Activated T-cell treated with anti-CD3 and anti-CD28 coated beads for 1 hour (primary cell): Measurements from ENCODE around the gene MFAP4.

Experiments used
- DNase-seq: peaks from one replicate; pipeline ENCODE4 v3.0.0-alpha.2; 2020; ENCODE audit warnings: low read depth

Gene MFAP4

GRCh38 chr17:19410091-19410490 lies 23.1 kb upstream of the MFAP4 start:
- DNase-seq = no peak

- no peak for DNase-seq
Measured at GRCh38 chr17:19409509-19409908, 22.5 kb upstream of the MFAP4 start.

GRCh38 chr17:19409066-19409465 lies 22.1 kb upstream of the MFAP4 start:
- no peak for DNase-seq

- no peak for DNase-seq
Measured at GRCh38 chr17:19408346-19408710, 21.3 kb upstream of the MFAP4 start.

GRCh38 chr17:19407601-19408345 lies 20.8 kb upstream of the MFAP4 start:
- no peak for DNase-seq

- no peak for DNase-seq
Measured at GRCh38 chr17:19405114-19405513, 18.1 kb upstream of the MFAP4 start.

GRCh38 chr17:19404264-19404663 lies 17.3 kb upstream of the MFAP4 start:
- DNase-seq = no peak

- DNase-seq = no peak
Measured at GRCh38 chr17:19403021-19403420, 16.0 kb upstream of the MFAP4 start.

- no peak for DNase-seq
Measured at GRCh38 chr17:19402171-19402570, 15.2 kb upstream of the MFAP4 start.

- no peak for DNase-seq
Measured at GRCh38 chr17:19401321-19402010, 14.5 kb upstream of the MFAP4 start.

- no peak for DNase-seq
Measured at GRCh38 chr17:19399750-19400450, 12.9 kb upstream of the MFAP4 start.

GRCh38 chr17:19398301-19399181 lies 11.6 kb upstream of the MFAP4 start:
- DNase-seq = no peak

- DNase-seq = no peak
Measured at GRCh38 chr17:19397556-19398041, 10.6 kb upstream of the MFAP4 start.

GRCh38 chr17:19392303-19392702 lies 5.3 kb upstream of the MFAP4 start:
- no peak for DNase-seq

- DNase-seq = no peak
Measured at GRCh38 chr17:19391432-19391831, 4.4 kb upstream of the MFAP4 start.

GRCh38 chr17:19390951-19391350 lies 4.0 kb upstream of the MFAP4 start:
- DNase-seq = no peak

GRCh38 chr17:19388791-19389785 lies 2.1 kb upstream of the MFAP4 start:
- no peak for DNase-seq

- DNase-seq = no peak
Measured at GRCh38 chr17:19387921-19388521, 1.0 kb upstream of the MFAP4 start.

GRCh38 chr17:19386051-19386929 lies 700 bp downstream of the MFAP4 start:
- no peak for DNase-seq
